GM18498 (cell line): ENCODE results near the gene TPTE.
"Not testable (repeated sequence)": the region's sequence is repeated elsewhere in the genome, so short reads cannot be mapped to it uniquely, and the experiment has no call there.

Experiments
- ATAC-seq: cut with Tn5 transposase; IDR thresholded peaks from one replicate; pipeline ENCODE4 v1.9.1; 2021; ENCODE audit warnings: mild to moderate bottlenecking, moderate library complexity; ENCODE audit not compliant: unreplicated experiment

Gene TPTE

DNA sequence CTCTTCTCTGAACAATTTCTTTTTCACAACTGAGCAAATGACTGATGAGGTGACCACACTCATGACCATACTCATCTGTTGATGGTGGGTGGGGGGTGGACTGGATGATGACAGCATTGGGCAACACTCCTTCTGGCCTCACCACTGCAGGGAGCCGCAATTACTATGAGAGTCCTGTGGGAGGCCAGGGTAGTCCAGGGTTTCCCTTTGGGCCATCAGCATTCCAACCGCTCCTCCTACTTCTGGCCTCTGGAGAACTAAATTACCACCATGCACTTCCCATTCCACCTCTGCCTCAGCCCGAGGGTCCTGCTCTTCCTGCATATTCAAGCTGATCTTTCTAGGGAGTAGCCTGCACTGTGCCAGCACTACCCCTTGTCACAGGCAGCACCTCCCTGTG lies 94.7 kb downstream of the TPTE start:
- ATAC-seq, result not testable (repeated sequence)

- ATAC-seq, result no peak
These were observed 95.2 kb downstream of the TPTE start for GRCh38 chr21:10616535-10616934.

DNA sequence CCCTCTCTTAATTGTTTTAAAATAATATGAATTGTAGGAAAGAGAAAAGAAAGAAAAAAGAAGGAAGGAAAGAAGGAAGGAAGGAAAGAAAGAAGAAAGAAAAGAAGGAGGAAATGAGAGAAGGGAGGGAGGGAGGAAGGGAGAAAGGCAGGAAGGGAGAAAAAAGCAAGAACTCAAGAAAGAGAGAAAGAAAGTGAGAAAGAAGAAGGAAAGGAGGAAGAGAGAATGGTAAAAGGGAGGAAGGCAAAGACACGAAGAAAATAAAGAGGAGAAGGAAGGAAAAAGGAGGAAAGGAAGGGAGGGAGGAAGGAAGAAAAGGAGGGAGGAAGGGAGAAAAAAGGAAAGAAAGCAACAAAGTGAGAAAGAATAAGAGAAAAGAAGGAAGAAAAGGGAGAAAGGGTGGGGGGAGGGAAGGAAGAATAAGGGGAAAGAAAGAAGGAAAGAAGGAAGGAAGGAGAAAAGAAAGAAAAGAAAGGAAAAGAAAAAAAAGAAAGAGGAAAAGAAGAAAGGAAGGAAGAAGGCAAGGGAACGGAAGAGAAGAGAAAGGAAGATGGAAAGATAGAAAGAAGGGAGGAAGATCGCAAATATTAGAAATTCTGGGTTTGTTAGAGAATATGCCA lies 95.9 kb downstream of the TPTE start:
- ATAC-seq, result not testable (repeated sequence)

- ATAC-seq, result no peak
These were observed 106.0 kb downstream of the TPTE start for GRCh38 chr21:10627316-10627863.

DNA sequence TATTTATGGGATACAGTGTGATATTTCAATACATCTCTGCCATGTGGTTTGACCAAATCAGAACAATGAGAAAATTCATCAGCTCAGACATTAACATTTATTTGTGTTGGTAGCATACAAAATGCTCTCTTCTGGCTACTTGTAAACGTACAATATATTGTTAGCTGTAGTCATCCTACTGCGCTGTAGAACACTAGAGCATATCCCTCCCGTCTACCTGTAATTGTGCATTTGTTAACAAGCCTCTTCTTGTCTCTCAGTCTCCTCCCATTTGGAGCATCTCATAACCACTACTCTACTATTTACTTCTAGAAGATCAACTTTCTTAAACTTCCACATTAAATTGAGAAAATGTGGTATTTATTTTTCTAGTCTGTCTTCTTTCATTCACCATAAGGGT lies 107.9 kb downstream of the TPTE start:
- ATAC-seq, result not testable (repeated sequence)

DNA sequence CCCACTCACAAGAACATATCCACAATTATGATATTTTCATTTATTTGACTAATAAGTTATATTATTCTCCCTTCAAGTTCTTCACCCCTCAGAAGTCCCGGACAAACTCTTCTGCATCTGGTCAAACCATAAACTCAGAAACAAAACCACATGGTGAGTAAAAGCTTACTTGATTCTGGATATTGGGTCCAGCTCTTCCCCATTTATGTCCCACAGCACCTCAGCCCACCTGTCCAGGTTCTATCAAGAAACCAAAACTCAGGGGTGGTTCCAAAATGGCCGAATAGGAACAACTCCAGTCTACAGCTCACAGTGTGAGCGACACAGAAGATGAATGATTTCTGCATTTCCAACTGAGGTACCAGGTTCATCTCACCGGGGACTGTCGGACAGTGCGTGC lies 109.4 kb downstream of the TPTE start:
- ATAC-seq, result not testable (repeated sequence)

- ATAC-seq, result not testable (repeated sequence)
These were observed 109.9 kb downstream of the TPTE start for GRCh38 chr21:10631316-10631715.

DNA sequence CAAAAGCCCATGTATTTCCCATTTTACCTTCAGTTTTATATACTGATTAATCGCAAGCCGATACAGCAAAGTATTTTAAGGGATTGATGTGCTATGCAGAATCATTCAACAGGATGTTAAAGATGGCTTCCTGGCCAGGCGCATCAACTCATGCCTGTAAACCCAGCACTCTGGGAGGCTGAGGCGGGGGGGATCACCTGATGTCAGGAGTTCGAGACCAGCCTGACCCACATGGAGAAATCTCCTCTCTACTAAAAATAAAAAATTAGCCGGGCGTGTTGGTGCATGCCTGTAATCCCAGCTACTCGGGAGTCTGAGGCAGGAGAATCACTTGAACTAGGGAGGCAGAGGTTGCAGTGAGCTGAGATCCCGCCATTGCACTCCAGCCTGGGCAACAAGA lies 116.8 kb downstream of the TPTE start:
- not testable (repeated sequence) for ATAC-seq

DNA sequence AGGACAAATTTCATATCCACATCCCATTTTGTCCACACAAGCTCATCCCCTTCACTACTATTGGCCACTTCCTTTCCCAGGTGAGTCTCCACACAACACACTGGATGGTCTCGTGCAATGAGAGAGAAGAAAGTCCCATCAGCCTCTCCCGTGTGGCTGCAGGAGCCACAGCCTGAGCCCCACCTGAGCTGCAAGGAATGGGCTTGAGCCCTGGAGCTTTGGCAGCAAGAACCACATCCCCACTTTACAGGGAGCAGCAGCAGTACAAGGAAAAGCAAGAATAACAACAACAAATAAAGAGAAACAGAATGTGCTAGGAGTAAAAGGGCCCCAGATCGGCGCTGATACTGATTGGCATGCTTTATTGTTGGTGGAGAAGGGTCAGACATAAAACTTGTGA lies 117.7 kb downstream of the TPTE start:
- no peak for ATAC-seq

DNA sequence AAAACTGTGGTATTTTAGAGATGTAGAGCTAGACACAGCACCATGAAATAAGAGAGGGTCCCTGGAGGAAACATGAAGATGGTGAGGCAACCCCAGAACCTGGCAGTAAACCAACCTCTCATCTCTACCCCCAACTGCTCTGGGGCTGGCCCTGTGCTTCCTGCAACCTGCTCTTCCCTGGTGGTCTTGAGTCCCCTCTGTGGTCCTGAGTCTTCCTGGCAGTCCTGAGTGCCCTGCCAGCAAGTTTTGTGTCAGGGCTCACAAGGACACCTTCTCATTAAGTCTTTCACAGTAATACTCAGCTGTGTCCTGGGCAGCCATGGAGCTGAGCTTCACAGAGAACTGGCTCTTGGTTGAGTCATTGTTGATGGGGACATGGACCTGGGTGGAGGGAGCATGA lies 118.4 kb downstream of the TPTE start:
- ATAC-seq, result not testable (repeated sequence)

- ATAC-seq, result no peak
These were observed 119.1 kb downstream of the TPTE start for GRCh38 chr21:10640446-10640845.

DNA sequence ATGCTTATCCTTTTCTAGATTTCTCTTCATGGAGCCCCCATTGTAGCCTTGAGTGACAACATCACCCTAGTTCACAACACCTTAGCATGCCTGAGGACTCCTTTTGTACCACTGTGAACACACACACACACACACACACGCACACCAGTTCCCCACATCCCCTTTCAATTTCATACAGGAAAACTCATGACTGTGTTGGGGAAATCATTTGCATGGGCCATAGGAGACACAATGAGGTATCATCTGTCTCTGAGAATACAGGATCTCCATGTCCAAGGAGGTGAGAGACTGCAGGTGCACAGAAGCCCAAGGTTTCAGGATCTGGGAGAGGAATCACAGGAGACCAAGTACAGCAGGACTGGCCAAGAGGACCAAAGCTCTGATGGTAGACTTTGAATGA lies 119.7 kb downstream of the TPTE start:
- no peak for ATAC-seq

DNA sequence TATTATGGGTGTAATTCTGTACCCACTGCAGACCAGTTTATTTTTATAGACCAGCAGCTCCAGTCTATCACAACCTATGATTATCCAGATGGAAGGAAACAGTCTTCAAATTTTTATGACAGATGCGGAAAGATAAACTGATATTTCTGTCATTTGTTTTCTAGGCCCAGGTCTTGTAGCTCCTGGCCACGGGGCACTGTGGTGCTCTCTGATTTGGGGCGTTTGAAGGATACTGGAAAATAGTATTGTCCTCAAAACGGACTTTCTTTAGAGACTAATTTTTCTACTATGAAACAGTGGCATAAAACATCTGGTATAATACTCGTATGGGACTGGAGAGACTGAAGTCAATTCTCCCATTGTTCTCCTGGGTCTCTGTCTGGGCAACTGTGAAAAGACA lies 124.3 kb downstream of the TPTE start:
- ATAC-seq, result not testable (repeated sequence)

GRCh38 chr21:10649350-10650149 lies 128.2 kb downstream of the TPTE start:
- ATAC-seq, result not testable (repeated sequence)

GRCh38 chr21:10650297-10650696 lies 128.9 kb downstream of the TPTE start:
- ATAC-seq, result not testable (repeated sequence)
